Ovary (tissue), 9 donors: ENCODE data around the gene MST1. TPM values are rescaled to one million over a fixed set of nuclear protein-coding genes. Genes with fewer than 3 reads are reported as not detected.

Source experiments
- DNase-seq, 5 donors: peaks; one replicate each; pipeline ENCODE4 v3.0.0-alpha.2; 2019 to 2020
- H3K27ac ChIP-seq, 2 donors: fragments of 200-600 bp; one replicate each; pipeline versions ENCODE4 v1.5.1 to v1.8.0; 2019 to 2022
- H3K27me3 ChIP-seq: fragments of 200-600 bp; one replicate; pipeline ENCODE4 v1.8.0; 2022
- H3K36me3 ChIP-seq: fragments of 200-600 bp; sonication (generic); one replicate; pipeline ENCODE4 v1.5.1; 2019
- H3K4me1 ChIP-seq: one replicate; pipeline ENCODE4 v1.8.1; 2013; ENCODE audit warnings: mild to moderate bottlenecking, moderate library complexity; ENCODE audit not compliant: insufficient read depth
- H3K4me3 ChIP-seq: fragments of 200-600 bp; sonication (generic); one replicate; pipeline ENCODE4 v1.5.1; 2017
- H3K9me3 ChIP-seq, 2 donors: fragments of 200-600 bp in 1 of 2; sonication (generic) in 1 of 2; one replicate each; pipeline versions ENCODE4 v1.5.1 to v1.8.1; 2013 to 2019; ENCODE audit warnings: mild to moderate bottlenecking in 1 of 2, moderate library complexity in 1 of 2
- CTCF ChIP-seq, 3 donors: fragments of 450-650 bp in 2 of 3; fragments of 200-600 bp in 1 of 3; IDR thresholded peaks; one replicate each; pipeline versions ENCODE4 v1.5.1 to v1.8.0; 2016 to 2022; ENCODE audit warnings: antibody characterized with exemption in 3 of 3, mild to moderate bottlenecking in 1 of 3
- EP300 ChIP-seq: sonication (generic); formaldehyde crosslinking; IDR thresholded peaks from one replicate; pipeline ENCODE4 v1.6.1; 2017; ENCODE audit warnings: antibody characterized with exemption
- POLR2A ChIP-seq: fragments of 450-650 bp; IDR thresholded peaks from one replicate; pipeline ENCODE4 v1.6.1; 2017; ENCODE audit warnings: antibody characterized with exemption, mild to moderate bottlenecking, moderate library complexity
- WGBS, 3 donors: extraction: QIAGEN DNeasy Blood & Tissue Kit in 1 of 3; methylation state at CpG; one replicate each; pipeline versions ENCODE4 v1.1.5 to v1.1.7; 2013 to 2017; 5-methylcytosine and 5-hydroxymethylcytosine counted together
- intact Hi-C, 4 donors: fragments of 100-400 bp; cut with DNase I; formaldehyde crosslinking; loops; one replicate each; pipeline versions ENCODE4 v1.11.0 to v1.15.1; 2022 to 2023
- polyA plus RNA-seq, 2 donors: library from polyadenylated mRNA; stranded (reverse); fragments of 200-250 nt in 1 of 2; fragments of 350-450 nt in 1 of 2; fragmentation: Illumina TruSeq in 1 of 2; extraction: RNeasy Lipid Tissue Mini Kit (QIAGEN cat#74804) in 1 of 2; gene quantifications; one replicate each; pipeline ENCODE4 v1.2.3, GENCODE V29; 2013 to 2014
- total RNA-seq, 7 donors: library from RNA; depleted of rRNA in 2 of 7; stranded (reverse); fragments of >200 nt in 2 of 7; fragmentation: NEBNext Ultra II Directional in 3 of 7; extraction: Animal tissue kit (Norgen Biotek cat#: 25700) in 3 of 7; gene quantifications; one replicate each; pipeline versions ENCODE4 v1.1.0 to v1.2.4, GENCODE V29; 2016 to 2023
- donor health status: DM: no; HTN: no; CAD: no; lungs with moderate emphysema.
- donor health status: DM: no; HTN: no; CAD: no.
- donor health status: Bipolar disorder and iron deficiency.
- donor health status: DM: yes; HTN: yes; CAD: no.
- donor health status: DM: no; HTN: no; CAD: no.
- donor health status: DM: yes; HTN: yes; CAD: no.

Gene MST1
- total and polyA plus RNA-seq, 9 donors: 3.5 to 91.0 (median 17.3) TPM

- no peaks in the 10 kb centered on the region for H3K27me3 ChIP-seq
- peak; percentile 36 to 50 (median 43) for TF ChIP-seq CTCF (IDR thresholded peaks at IDR 0.05)
- no peak for TF ChIP-seq EP300
- no peak for TF ChIP-seq POLR2A
- no peak overlapping the region for H3K27ac ChIP-seq
- peak in 4 of 5 donors; percentile 41 to 69 (median 60) for DNase-seq
- 55 to 61% (median 59%) methylated on average over 14 of the region's 14 CpGs for whole genome bisulfite sequencing, 3 donors
- intact Hi-C loops: loop anchor here in 1 of 4 donors (10.0 kb wide), 1 partner anchor 201 kb away; the partner anchor contains the start of gene MST1R
- H3K4me1 ChIP-seq: no peaks in the 10 kb centered on the region
- no peaks in the 10 kb centered on the region for H3K9me3 ChIP-seq
- H3K36me3 ChIP-seq: no peaks in the 10 kb centered on the region
- H3K4me3 ChIP-seq: no peak overlapping the region
These were observed 14.2 kb upstream of the MST1 start for GRCh38 chr3:49703443-49703927.

GRCh38 chr3:49702672-49703071 lies 13.4 kb upstream of the MST1 start:
- WGBS, 3 donors: 91 to 94% (median 92%) methylated on average over 11 of the region's 11 CpGs
- Histone ChIP-seq H3K27me3 (no peaks in the 10 kb centered on the region), H3K27ac (no peak overlapping the region), H3K9me3 (no peaks in the 10 kb centered on the region), H3K4me1 (no peaks in the 10 kb centered on the region), H3K4me3 (no peak overlapping the region), H3K36me3 (no peaks in the 10 kb centered on the region)
- intact Hi-C loops: loop anchor here in 1 of 4 donors (10.0 kb wide), 1 partner anchor 202 kb away; the partner anchor contains the start of gene MST1R
- DNase-seq: no peak
- TF ChIP-seq CTCF (IDR thresholded peaks at IDR 0.05) (no peak), EP300 (no peak), POLR2A (no peak)

- Histone ChIP-seq H3K27ac (no peak overlapping the region), H3K27me3 (no peaks in the 10 kb centered on the region), H3K9me3 (no peaks in the 10 kb centered on the region), H3K36me3 (no peaks in the 10 kb centered on the region), H3K4me1 (no peaks in the 10 kb centered on the region), H3K4me3 (no peak overlapping the region)
- WGBS, 3 donors: 77 to 81% (median 81%) methylated on average over 20 to 21 of the region's 21 CpGs
- intact Hi-C loops: loop anchor here in 1 of 4 donors (10.0 kb wide), 1 partner anchor 203 kb away; the partner anchor contains the start of gene MST1R
- DNase-seq: no peak
- TF ChIP-seq CTCF (IDR thresholded peaks at IDR 0.05): no peak
- TF ChIP-seq EP300: no peak
- no peak for TF ChIP-seq POLR2A
These were observed 12.3 kb upstream of the MST1 start for GRCh38 chr3:49701388-49702077.

GRCh38 chr3:49700453-49701128 lies 11.3 kb upstream of the MST1 start:
- Histone ChIP-seq H3K4me3 (no peak overlapping the region), H3K4me1 (no peaks in the 10 kb centered on the region), H3K36me3 (no peaks in the 10 kb centered on the region), H3K27me3 (no peaks in the 10 kb centered on the region), H3K27ac (no peak overlapping the region), H3K9me3 (no peaks in the 10 kb centered on the region)
- no peak for DNase-seq
- no peak for TF ChIP-seq EP300
- no peak for TF ChIP-seq CTCF (IDR thresholded peaks at IDR 0.05)
- TF ChIP-seq POLR2A: no peak
- intact Hi-C loops: loop anchor here in 1 of 4 donors (10.0 kb wide), 1 partner anchor 204 kb away; the partner anchor contains the start of gene MST1R
- 69 to 79% (median 74%) methylated on average over 13 of the region's 13 CpGs for WGBS, 3 donors
